ENCODE measurements around the gene SPIRE1.
"Not testable (repeated sequence)": the region's sequence is repeated elsewhere in the genome, so short reads cannot be mapped to it uniquely, and the experiment has no call there.

The SPIRE1 gene

GRCh38 chr18:12441475-12442034 lies 216.4 kb downstream of the SPIRE1 start:
- DNase-seq, result peak; percentile 19

- no peak for DNase-seq
Observed at GRCh38 chr18:12438257-12438656, 219.7 kb downstream of the SPIRE1 start.

DNA sequence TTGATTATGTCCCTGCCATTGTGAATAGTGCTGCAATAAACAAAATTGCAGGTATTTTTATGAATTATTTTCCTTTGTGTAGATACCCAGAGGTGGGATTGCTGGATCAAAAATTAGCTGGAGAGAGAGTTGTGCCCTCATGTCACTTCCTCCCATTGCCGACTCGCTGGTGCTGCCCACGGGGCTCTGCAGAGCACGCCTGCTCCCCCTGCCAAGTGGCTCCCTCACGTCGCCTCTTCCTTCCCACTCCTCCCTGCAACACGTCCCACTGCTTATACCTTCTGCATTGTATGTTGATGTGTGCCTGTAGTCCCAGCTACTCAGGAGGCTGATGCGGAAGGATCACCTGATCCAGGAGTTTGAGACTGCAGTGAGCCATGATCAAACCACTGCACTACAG lies 222.0 kb downstream of the SPIRE1 start:
- DNase-seq, result no peak

GRCh38 chr18:12434541-12434929 lies 223.4 kb downstream of the SPIRE1 start:
- DNase-seq, result no peak

GRCh38 chr18:12433829-12434540 lies 223.9 kb downstream of the SPIRE1 start:
- no peak for DNase-seq

- DNase-seq, result no peak
Observed at GRCh38 chr18:12432881-12433280, 225.0 kb downstream of the SPIRE1 start.

- DNase-seq, result no peak
Observed at GRCh38 chr18:12432196-12432595, 225.7 kb downstream of the SPIRE1 start.

DNA sequence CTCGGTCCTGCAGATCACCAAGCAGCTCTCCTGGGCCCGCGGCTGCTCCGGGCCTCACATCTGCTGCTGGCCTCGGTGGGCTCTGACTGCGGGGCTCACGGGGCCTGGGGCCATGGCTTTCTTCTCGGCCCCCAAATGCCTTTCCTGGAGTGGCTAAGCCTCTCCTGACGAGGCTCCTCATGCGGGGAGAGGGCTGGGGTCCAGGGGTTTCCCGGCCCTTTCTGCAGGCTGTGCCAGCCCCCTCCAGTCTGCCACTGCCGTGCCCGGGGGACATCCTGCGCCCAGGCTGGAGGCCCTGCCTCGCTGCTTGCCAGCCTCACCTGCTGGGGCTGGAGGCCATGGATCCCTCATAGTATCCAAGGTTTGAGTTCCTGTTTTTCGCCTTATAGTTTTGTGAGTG lies 226.3 kb downstream of the SPIRE1 start:
- no peak for DNase-seq

DNA sequence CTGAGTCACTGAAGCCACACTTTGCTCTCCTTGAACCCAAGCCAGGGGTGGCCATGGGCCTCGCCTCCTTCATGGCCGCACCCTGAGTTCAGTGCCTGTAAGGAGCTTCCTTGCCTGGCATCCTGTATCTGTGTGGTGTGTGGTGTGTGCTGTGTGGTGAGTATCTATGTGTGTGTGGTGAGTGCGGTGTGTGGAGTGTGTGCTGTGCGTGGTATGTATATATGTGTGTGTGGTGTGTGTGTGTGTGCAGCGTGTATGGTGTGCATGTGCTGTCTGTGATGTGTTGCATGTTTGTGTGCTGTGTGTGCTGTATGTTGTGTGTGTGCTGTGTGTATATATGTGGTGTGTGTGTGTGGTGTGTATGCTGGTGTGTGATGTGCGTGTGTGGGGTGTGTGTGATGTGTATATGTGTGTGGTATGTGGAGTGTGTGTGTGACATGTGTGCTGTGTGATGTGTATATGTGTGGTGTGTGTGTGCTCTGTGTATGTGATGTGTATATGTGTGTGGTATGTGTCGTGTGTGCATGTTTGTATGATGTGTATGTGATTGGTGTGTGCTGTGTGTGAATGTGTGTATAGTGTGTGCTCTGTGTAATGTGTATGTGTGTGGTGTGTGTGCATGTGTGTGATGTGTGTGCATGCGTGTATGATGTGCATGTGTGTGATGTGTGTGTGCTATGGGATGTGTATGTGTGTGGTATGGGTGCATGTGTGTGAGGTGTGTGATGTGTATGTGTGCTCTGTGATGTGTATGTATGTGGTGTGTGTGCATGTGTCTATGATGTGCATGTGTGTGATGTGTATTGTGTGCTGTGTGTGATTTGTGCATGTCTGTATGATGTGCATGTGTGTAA lies 227.5 kb downstream of the SPIRE1 start:
- DNase-seq, result no peak

GRCh38 chr18:12429556-12429955 lies 228.4 kb downstream of the SPIRE1 start:
- no peak for DNase-seq

GRCh38 chr18:12428923-12429322 lies 229.0 kb downstream of the SPIRE1 start:
- DNase-seq, result no peak

- no peak for DNase-seq
Observed at GRCh38 chr18:12426924-12427323, 231.0 kb downstream of the SPIRE1 start.

- no peak for DNase-seq
Observed at GRCh38 chr18:12424252-12424651, 233.7 kb downstream of the SPIRE1 start.

DNA sequence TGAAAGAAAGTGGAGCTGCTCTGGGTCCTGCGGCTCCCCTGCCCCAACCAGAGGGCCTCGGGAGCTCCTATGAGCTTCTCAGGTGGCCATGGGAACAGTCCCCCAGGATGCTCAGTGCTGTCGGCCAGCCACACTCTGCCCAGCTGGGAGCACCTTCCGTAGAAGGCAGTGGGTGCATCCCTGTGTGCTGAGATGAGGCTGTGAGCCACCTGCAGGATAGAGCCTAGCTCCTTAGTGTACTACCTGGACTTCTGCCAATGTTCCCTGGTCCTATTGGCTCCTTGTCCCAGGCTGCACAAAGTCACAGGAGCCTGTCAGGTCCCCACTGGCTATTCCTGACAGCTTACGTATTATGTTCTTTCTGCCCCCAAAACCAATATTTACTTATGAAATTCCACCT lies 234.1 kb downstream of the SPIRE1 start:
- no peak for DNase-seq

DNA sequence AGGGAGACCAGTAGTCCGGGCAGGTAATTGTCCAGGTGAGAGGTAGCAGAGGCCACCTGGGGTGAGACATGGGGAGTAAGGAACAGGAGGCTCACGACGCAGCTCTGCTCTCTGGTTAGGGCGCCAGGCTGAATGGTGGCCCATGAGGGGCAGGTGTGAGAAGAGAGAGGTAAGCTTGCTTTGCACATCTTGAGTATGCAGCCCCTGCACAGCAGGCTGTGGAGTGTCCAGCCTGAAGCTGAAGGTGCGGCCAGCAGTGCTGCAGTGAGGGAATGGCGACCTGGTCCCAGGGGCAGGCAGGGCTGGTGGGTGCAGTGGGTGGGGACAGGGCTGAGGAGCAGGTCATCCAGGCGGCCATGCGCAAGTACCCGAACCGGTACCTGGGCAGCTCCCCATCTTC lies 234.5 kb downstream of the SPIRE1 start:
- no peak for DNase-seq

DNA sequence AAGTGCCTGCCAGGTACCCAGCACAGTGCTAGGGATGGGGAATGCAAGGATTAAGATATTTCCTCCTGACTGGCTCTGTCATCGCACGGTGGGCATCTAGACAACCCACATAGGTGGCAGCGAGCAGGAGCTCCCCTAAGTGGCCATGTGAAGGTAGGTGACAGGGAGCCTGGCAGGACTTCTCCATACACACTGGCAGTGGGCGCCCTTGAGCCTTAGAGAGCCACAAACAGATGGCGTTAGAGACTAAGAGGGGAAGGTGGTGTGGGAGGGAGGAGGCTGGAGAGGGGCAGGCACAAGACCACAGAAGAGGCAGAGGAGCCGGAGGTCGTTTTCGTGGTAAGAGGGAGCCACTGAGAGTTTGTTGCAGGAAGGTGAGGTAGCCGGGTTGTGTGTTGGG lies 235.0 kb downstream of the SPIRE1 start:
- DNase-seq, result peak; percentile 78

DNA sequence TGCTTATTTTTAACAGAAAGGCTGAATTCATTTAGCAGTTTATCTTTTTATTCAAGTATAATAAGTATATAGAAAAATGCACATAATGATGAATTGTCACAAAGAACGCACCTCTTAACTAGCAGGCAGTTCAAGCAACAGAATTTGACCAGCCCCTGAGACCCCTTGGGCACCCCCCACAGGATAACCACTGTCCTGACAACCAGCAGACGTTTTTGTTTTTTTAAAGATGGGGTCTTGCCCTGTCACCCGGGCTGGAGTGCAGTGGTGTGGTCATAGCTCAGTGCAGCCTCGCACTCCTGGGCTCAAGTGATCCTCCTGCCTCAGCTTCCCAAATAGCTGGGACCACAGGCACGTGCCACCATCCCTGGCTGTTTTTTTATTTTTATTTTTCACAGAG lies 236.2 kb downstream of the SPIRE1 start:
- DNase-seq, result no peak

DNA sequence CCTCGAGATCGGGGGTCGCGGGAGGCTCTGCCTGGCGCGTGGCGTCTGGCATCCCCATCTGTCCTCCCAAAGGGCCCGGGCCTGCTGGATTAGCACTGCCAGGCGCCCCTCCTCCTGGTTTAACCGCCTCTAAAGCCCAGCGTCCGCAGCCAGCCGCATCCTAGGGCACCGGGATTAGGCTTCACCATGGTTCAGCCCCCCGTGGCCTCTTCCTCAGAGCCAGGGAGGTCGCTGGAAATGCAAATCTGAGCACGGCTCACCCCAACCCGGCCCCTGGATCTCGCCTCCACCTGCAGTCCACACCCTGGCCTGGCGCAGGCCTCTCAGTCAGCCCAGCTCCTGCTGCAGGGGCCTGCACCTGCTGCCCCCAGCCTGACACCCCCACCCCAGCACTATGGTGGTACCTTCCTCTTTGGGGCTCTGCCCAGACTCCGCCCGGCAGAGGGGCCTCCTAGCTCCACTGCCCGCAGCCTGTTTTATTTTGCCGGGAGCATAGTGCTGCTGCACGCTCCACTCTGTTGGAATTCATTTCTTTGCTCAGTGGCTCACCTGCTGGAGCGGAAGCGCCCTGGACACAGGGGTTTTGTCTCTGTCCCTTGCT lies 237.0 kb downstream of the SPIRE1 start:
- peak; percentile 61 for DNase-seq

GRCh38 chr18:12417687-12418086 lies 240.2 kb downstream of the SPIRE1 start:
- no peak for DNase-seq

DNA sequence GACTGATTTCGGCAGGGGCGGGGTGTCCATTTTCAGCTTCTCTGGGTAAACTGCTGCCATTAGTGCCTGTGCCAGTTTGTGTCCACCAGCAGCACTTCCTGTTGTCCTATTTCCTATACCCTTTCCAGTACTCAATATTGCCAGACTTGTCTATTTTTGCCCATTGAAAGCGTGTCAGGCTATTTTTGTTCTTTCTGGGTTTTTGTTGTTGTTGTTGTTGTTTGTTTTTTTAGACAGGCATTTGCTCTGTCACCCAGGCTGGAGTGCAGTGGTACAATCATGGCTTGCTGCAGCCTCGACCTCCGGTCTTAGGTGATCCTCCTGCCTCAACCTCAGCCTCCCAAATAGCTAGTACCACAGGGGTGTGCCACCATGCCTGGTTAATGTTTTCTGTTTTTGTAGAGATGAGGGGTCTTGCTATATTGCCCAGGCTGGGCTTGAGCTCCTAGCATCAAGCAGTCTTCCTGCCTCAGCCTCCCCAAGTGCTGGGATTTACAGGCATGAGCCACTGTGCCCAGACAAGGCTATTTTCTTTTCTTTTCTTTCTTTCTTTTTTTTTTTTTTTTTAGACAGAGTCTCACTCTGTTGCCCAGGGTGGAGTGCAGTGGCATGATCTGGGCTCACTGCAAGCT lies 241.7 kb downstream of the SPIRE1 start:
- no peak for DNase-seq

- no peak for DNase-seq
Observed at GRCh38 chr18:12411456-12411855, 246.5 kb downstream of the SPIRE1 start.

DNA sequence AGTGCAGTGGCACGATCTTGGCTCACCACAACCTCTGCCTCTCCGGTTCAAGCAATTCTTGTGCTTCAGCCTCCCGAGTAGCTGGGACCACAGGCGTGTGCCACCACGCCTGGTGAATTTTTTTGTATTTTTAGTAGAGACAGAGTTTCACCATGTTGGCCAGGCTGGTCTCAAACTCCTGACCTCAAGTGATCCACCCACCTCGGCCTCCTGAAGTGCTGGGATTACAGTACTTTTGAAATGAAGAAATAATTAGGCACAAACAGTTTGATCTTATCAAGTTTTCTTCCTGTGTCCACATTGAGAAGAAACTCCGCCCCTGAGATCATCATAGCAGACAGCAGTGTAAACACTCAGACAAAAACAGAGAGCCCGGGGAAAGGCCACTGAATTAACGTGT lies 247.2 kb downstream of the SPIRE1 start:
- not testable (repeated sequence) for DNase-seq

- DNase-seq, result no peak
Observed at GRCh38 chr18:12410081-12410481, 247.8 kb downstream of the SPIRE1 start.
